Progenitor cell of endocrine pancreas (in vitro differentiated cells): ENCODE measurements around the gene LRP6. TPM values are rescaled to one million over a fixed set of nuclear protein-coding genes. Genes with fewer than 3 reads are reported as not detected.
A peak's percentile ranks its signal among the peaks of the same experiment; 100 is the strongest.

Experiments used
- DNase-seq: peaks from one replicate; pipeline ENCODE4 v3.0.0; 2021; ENCODE audit warnings: low spot score; ENCODE audit not compliant: unreplicated experiment
- H3K27ac Mint-ChIP-seq: 2 replicates; pipeline ENCODE4 v1.8.0; 2021; ENCODE audit warnings: mild to moderate bottlenecking, moderate library complexity, mixed read lengths
- H3K27me3 Mint-ChIP-seq: 2 replicates; pipeline ENCODE4 v1.8.0; 2021; ENCODE audit warnings: mixed read lengths
- H3K36me3 Mint-ChIP-seq: 2 replicates; pipeline ENCODE4 v1.8.0; 2022; ENCODE audit warnings: mixed read lengths; ENCODE audit not compliant: insufficient read depth
- H3K4me1 Mint-ChIP-seq: 2 replicates; pipeline ENCODE4 v1.8.0; 2021; ENCODE audit warnings: low read depth, mixed read lengths
- H3K4me3 Mint-ChIP-seq: 2 replicates; pipeline ENCODE4 v1.8.0; 2021; ENCODE audit warnings: low read depth, mild to moderate bottlenecking, moderate library complexity, mixed read lengths
- H3K9me3 Mint-ChIP-seq: 2 replicates; pipeline ENCODE4 v1.8.0; 2021; ENCODE audit warnings: low read depth, mixed read lengths
- total RNA-seq: library from RNA; stranded (reverse); gene quantifications from 2 replicates; pipeline ENCODE4 v1.2.1, GENCODE V29; 2021
- TF ChIP-seq, protein P1 (sequence below): fragments of 200-600 bp; sonication (generic); IDR thresholded peaks from one replicate; pipeline ENCODE4 v1.5.0; 2021; ENCODE audit warnings: antibody characterized with exemption, mild to moderate bottlenecking; ENCODE audit not compliant: unreplicated experiment

The LRP6 gene
- total RNA-seq, 1 donor from 2014 or later, result 163 TPM

GRCh38 chr12:12210416-12210815 is 56.4 kb downstream of the LRP6 start:
- Mint-ChIP-seq H3K9me3 (no peaks in the 10 kb centered on the region), H3K27me3 (no peaks in the 10 kb centered on the region), H3K27ac (peak overlapping the region; percentile 5), H3K4me1 (peaks cover 48% of the 10 kb centered on the region), H3K36me3 (peaks cover 8% of the 10 kb centered on the region), H3K4me3 (no peak overlapping the region)
- no peak for DNase-seq
- TF ChIP-seq, protein P1, sequence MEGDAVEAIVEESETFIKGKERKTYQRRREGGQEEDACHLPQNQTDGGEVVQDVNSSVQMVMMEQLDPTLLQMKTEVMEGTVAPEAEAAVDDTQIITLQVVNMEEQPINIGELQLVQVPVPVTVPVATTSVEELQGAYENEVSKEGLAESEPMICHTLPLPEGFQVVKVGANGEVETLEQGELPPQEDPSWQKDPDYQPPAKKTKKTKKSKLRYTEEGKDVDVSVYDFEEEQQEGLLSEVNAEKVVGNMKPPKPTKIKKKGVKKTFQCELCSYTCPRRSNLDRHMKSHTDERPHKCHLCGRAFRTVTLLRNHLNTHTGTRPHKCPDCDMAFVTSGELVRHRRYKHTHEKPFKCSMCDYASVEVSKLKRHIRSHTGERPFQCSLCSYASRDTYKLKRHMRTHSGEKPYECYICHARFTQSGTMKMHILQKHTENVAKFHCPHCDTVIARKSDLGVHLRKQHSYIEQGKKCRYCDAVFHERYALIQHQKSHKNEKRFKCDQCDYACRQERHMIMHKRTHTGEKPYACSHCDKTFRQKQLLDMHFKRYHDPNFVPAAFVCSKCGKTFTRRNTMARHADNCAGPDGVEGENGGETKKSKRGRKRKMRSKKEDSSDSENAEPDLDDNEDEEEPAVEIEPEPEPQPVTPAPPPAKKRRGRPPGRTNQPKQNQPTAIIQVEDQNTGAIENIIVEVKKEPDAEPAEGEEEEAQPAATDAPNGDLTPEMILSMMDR, result no peak

DNA sequence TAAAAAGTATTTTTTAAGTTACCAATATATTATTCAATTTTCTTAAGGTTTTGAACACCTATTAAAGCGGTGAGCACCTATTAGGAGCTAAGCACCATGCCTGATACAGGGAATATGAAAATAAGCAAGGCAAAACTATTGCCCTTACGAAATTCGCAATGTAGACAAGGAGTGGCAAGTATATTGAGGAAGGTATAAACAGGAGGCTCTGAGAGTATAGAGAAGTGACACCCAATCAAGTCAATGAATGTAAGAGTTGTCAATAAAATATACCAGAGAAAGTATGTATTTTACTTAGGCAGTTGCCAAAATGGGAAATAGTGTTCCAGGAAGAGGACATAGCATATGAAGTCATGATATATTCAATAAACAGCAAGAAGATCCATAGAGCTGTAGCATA is 57.2 kb downstream of the LRP6 start:
- Mint-ChIP-seq H3K4me1 (peaks cover 44% of the 10 kb centered on the region), H3K27ac (no peak overlapping the region), H3K36me3 (peaks cover 8% of the 10 kb centered on the region), H3K4me3 (no peak overlapping the region), H3K9me3 (no peaks in the 10 kb centered on the region), H3K27me3 (no peaks in the 10 kb centered on the region)
- DNase-seq, result no peak
- TF ChIP-seq, protein P1, result no peak

- Mint-ChIP-seq H3K36me3 (peaks cover 9% of the 10 kb centered on the region), H3K4me3 (no peak overlapping the region)
Observed at GRCh38 chr12:12209043-12209442, 57.8 kb downstream of the LRP6 start.

GRCh38 chr12:12207746-12208145 is 59.1 kb downstream of the LRP6 start:
- Mint-ChIP-seq H3K36me3 (peaks cover 12% of the 10 kb centered on the region), H3K4me1 (peaks cover 33% of the 10 kb centered on the region), H3K9me3 (no peaks in the 10 kb centered on the region), H3K27ac (peak overlapping the region; percentile 4), H3K27me3 (no peaks in the 10 kb centered on the region), H3K4me3 (no peak overlapping the region)
- DNase-seq, result no peak
- TF ChIP-seq, protein P1, result no peak

More at GRCh38 chr12:12209043-12209442, 57.8 kb downstream of the LRP6 start:
- DNase-seq, result no peak
- no peaks in the 10 kb centered on the region for H3K27me3 Mint-ChIP-seq
- peaks cover 40% of the 10 kb centered on the region for H3K4me1 Mint-ChIP-seq
- H3K27ac Mint-ChIP-seq, result no peak overlapping the region
- TF ChIP-seq, protein P1, result no peak
- H3K9me3 Mint-ChIP-seq, result no peaks in the 10 kb centered on the region

- H3K4me1 Mint-ChIP-seq, result peaks cover 25% of the 10 kb centered on the region
Observed at GRCh38 chr12:12206776-12207388, 60.0 kb downstream of the LRP6 start.

More at GRCh38 chr12:12206776-12207388, 60.0 kb downstream of the LRP6 start:
- no peak overlapping the region for H3K4me3 Mint-ChIP-seq
- H3K27me3 Mint-ChIP-seq, result no peaks in the 10 kb centered on the region
- H3K27ac Mint-ChIP-seq, result peak overlapping the region; percentile 81
- peaks cover 18% of the 10 kb centered on the region for H3K36me3 Mint-ChIP-seq
- TF ChIP-seq, protein P1, result no peak
- H3K9me3 Mint-ChIP-seq, result no peaks in the 10 kb centered on the region
- DNase-seq, result no peak
